NCI-H2029 treated with DMSO at 0.1 percent for 48 hours (cell line): Measurements from ENCODE around the gene MYO6.
A peak's percentile ranks its signal among the peaks of the same experiment; 100 is the strongest.
"Not testable (repeated sequence)": the region's sequence is repeated elsewhere in the genome, so short reads cannot be mapped to it uniquely, and the experiment has no call there.

Source experiments
- DNase-seq: peaks from one replicate; lab custom pipeline; 2025; lab: John Stamatoyannopoulos, UW

Gene MYO6

DNA sequence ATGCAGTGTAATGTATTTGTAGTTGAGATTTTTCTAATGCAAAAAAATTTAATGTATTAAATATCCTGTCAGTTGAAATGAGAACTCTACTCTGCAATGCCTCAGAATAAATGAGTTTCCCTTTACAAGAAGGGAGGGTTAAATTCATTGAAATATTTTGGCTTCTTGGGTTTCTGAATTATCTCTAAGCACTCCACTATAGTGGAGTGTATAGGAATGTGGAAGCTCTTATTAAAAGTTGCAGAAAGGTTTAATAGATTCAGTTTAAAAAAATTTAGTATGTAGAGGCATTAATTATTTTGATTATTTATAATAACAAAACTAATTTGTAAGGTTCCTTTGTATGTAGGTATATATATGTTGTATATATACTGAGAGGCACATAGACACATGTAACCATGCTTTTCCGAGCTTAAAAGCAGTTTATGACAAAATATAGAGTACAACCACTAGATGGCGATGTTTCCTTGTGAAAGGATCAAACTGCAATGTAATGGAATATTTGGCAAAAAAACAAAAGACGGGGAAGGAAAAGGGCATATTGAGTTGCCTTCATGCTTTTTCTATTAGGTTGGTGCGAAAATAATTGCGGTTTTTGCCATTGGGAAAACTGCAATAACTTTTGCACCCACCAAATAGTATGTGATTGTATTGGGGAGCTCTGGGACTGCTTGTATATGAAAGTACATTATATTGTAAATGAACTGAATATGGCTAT lies 144.2 kb downstream of the MYO6 start:
- DNase-seq = peak; percentile 78

DNA sequence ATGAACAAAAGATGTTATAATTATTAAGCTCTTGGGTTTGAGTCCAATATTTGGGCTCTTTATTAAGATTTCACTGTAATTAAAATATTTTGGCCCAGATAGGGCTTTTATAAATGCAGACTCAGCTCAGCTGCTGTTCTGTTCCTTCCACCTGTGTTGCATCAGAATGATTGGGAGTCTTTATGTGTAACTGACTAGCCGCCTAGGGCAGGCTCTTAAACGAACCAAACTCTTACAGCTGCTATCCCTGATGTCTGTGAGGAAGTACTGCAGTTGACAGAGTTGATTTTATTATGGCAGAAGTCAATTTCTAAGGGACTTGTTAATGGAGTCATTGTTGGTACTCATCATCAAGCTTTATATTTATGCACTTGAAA lies 144.7 kb downstream of the MYO6 start:
- DNase-seq = no peak

DNA sequence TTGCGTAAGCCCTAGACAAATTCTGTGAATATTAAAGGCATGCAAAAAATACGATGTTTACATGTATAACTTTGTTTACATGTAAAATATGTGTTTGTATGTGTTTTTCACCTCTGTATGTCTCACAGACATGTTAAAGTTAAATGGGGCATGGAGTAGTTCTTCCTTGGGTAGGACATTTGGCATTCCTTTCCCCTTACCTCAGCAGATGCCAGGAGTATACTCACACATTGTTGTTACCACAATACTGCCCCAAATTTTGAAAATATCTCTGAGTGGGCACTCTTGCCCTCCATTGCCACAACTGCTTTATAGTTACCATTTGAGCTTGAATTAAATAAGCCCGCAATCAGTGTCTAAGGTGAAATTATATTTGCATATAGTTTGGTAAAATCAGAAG lies 147.5 kb downstream of the MYO6 start:
- no peak for DNase-seq

DNA sequence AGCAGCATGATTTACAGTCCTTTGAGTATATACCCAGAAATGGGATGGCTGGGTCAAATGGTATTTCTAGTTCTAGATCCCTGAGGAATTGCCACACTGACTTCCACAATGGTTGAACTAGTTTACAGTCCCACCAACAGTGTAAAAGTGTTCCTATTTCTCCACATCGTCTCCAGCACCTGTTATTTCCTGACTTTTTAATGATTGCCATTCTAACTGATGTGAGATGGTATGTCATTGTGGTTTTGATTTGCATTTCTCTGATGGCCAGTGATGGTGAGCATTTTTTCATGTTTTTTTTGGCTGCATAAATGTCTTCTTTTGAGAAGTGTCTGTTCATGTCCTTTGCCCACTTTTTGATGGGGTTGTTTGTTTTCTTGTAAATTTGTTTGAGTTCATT lies 151.2 kb downstream of the MYO6 start:
- DNase-seq = not testable (repeated sequence)

DNA sequence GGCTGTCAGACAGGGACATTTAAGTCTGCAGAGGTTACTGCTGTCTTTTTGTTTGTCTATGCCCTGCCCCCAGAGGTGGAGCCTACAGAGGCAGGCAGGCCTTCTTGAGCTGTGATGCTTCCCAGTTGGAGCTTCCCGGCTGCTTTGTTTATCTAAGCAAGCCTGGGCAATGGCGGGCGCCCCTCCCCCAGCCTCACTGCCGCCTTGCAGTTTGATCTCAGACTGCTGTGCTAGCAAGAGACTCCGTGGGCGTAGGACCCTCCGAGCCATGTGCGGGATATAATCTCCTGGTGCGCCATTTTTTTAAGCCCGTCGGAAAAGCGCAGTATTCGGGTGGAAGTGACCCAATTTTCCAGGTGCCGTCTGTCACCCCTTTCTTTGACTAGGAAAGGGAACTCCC lies 156.1 kb downstream of the MYO6 start:
- not testable (repeated sequence) for DNase-seq

DNA sequence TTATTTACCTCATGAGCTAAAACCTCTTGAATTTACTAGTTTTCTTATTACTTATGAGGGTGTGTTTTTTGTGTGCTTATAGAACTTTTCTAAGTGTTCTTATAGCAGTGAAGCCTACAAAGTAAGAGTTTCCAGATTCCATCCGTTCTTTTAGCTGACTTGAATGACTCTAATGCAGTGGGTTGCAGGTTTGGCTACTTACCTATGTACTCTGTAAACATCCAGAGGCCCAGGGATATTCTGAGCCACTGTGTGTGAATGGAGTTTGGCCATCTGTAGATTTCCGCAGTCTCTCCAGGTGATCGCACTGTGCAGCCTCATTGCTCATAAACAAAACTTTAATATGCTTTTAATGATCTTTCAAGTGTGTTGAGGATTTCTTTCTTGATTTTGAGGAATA lies 157.8 kb downstream of the MYO6 start:
- no peak for DNase-seq

DNA sequence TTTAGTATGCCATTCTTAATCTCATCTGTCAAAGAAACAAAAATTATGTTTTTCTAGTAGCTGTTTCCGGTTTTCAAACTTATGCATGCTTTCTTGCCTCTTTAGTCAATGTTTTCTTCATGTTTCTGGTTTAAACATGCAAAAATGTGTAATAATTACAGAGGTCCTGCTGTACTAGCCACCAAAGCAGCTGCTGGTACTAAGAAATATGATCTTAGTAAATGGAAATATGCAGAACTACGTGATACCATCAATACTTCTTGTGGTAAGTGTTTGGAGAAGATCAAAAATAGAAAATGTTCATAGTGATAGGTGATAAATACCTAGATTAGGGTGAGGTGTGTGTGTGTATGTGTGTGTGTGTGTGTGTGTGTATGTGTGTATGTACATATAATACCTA lies 158.4 kb downstream of the MYO6 start:
- no peak for DNase-seq

DNA sequence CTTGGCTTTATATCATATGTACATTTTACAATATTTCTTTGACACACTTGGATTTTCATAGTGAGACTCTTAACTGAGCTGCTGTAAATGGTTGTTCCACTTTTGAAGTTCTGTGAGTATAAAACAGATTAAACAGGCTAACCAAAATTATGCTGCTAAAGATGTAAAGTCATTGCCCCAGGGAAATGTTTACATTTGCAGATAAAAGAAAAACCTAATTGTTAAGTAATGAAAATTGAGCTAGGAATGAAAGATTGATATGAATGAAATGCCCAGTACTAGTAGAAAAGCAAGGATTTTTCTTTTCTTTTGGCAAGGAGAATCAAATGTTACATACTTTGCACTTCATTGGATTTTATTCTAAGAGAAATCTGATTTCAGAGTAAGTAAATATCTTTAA lies 164.0 kb downstream of the MYO6 start:
- DNase-seq = no peak

DNA sequence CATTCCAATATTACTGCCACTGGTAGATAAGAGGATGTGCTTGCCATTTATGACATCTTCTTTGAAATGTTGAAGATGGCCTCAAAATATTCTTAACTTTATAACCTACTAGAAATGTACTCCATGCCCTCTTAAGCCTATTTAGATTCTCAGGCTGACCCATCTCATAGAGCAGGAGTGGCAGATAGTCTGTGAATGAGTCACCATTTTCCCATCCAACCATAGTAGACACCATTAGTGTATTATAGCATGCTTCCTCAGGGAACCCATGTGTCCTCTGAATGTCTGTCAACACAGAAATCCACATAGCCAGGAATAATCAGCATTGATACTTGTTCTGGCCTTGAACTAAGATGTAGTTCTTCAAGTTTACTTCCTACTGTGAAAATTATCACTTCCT lies 173.2 kb downstream of the MYO6 start:
- no peak for DNase-seq

DNA sequence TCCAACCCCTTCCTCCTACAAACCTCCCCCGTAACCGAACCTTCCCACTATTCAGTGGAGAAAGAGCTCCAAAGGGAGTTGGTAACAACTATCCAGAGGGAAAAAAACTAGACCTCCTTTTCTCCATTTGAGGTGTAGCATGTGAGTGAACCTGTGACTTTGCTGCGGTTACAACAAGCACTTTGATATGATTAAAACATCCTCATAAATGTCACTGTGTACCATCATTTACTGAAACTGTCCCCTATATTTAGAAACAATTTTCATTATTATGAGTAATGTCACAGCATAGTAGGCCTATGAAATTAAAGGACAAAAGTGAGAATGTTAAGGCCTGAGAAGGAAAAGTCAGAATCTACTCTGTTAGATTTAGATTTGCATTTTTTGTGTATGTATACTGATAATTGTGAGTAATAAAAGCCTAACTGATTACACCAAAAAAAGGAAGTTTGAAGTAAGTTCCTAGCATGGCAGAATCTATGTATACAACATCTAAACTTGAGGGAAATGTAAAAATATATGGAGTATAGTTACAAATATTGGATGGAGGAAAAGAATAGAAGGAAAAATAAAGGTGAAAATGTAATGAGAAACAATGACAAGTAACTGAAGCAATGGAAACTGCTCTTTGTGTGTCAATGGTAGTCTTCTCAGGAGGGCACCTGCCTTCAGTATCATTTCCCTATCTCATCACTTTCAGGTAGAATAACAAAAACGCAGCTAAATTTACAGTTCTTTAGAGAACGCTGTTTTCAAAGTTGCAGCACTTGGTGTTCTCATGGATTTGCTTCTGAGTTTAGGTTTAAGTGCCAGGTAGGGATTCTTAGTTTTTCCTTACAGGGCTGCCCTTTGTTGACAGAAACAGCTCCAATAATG lies 177.5 kb downstream of the MYO6 start:
- no peak for DNase-seq

DNA sequence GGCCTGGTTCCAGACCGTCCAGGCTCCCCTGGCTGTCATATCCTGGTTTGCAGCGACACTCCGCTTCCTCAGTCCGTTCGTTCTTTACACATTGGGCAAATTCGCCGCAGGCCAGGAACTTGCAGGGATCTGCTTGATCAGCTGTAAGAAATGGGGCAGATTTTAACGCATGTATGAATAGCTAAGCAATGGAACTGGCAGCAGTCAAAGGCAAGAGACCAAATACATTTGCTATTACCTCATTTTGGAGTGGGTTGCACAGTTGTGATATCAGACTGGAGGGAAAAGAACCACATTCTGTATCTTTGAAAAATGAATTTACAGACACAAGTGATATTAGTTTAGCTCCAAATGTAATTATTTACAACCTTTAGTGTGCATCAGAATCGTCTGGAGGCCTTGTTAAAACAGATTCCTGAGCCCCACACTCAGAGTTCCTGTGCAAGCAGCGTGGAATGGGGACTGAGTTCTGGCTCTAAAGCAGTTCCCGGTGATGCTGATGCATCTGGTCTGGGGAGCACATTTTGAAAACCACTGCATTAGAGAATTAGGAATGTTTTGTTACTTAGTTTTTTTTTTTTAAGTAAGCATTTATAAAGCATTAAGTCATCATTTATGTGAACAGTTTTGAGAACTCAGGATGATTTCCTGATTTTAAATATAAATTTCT lies 182.1 kb downstream of the MYO6 start:
- DNase-seq = no peak

DNA sequence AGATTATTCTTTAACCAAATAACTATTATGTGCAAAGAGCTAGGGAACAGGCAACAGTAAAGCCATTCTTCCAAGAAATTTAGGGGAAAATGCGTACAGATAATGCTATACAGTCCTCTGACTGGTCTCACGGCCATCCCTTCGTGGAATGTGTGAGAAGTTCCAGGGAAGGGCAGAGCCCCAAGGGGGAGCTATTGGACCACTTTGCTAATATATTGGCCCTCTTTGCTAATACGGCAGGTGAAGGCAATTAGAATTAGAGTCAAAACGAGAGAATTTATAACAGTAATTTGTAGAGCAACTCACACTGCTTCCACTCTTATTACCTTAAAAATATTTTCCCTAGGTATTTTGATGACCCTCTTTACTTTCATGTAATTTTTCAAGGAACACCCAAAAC lies 183.0 kb downstream of the MYO6 start:
- no peak for DNase-seq

DNA sequence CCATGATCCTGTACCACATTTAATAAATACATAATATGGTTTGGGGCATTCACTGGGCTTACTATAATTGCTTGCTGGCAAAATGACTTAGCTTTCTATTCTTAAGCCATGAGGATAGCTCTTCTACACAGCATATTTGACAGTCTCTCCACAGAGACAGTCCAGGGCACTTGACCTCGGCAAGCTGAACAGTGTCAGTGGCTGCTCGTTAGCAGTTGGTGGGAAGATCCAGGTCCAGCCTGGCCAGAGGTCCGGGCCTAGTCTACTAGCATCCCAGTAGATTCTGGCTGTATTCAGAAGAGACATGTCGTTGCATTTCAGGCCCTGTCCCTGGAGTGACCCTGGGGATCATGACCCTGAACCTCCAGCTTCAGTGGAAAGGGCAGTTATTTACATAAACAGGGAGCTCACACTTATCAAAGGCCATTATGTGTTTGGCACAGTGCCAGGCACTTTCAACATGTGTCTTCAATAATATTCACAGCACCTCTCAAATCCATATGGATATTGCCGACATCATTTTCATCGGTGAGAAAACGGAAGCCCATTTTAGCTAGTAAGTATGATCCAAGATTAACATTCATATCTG lies 184.4 kb downstream of the MYO6 start:
- DNase-seq = no peak

DNA sequence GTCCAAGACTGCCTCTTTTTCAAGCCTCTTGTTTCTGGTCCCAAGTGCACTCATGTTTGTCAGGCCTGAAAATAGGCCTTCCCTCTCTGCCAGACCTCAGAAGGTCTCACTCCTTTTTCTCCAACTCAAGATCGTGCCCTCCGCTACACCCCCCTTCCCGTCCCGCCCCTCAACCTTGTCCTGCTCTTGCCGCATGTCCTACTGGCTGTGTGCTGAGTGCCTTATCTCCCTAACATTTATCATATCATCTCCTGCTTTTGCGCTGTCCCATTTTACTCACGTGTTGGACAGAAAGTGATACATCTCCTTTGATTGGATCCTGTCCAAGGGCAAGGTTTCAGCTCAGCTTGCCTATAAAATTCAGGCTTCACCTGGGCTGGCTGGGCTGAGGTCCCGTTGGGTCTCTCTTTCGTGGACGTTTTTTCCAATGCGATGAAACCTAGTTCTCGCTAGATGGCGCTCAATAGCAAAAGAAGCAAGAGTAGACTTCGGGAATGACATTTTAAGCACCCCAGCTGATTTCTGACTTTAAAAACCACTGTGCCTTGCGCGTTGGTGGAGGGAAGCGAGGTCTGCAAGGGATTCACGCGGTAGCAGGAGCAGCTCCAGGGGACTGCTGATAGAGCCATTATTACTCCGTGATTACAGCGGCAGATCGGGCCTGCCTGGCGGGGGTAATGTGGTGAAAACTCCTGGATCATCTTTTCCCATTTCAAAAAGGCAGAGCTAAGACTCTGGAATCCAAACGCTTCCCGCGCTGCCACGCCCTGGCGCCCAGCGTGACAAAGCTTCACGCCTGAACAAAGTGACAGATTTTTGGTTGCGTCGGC lies 185.8 kb downstream of the MYO6 start:
- DNase-seq = peak; percentile 28

DNA sequence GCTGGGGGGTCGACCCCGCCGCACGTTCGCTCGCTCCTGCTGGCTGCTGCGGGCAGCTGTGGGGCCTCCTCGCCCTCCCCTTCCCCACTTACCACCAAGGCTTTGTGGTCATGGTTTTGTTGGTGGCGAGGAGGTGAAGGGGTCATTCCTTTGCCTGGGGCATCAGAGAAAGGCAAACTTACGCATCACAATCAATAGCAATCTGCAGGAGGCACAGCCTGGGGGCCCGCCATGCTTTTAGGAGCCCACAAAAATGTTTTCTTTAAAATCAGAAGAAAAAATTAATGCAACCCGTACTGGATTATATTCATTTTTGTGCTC lies 186.4 kb downstream of the MYO6 start:
- DNase-seq = no peak

DNA sequence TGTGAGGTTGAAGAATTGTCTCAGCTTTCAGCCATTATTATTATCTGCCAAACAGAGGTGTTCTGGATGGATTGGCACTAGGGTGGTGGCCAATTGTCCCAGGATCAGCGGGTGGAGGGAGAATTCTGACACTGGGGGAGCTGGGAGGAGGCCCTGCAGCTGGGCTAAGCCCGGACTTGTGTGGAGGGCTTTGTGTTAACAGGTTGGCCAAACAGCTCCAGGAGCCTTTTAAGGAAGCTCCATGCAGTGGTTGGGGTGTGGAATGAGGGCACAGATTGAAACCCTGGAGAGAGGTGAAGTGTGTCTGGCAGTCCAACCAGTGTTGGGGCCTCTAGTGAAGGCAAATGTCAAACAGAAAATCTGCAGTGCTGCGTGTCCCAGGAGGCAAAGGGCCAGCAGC lies 187.6 kb downstream of the MYO6 start:
- no peak for DNase-seq

DNA sequence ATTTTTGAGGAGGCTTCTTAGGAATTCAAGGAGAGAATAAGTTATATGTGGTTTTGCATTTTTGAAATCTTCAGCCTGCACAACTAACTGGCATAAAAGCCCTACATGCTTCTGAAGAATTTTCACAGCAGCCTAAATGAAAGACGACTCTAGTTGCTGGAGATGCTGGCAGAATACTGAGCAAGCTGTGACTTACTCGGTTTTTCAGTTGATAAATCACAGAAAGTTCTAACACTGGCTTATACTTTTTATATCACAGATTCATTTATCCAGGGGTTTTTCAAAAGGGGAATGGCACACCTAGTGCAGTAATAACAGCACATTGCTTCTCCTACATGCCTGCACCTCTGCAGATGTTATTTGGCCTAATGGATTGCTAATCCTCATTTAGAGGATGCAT lies 188.8 kb downstream of the MYO6 start:
- no peak for DNase-seq

DNA sequence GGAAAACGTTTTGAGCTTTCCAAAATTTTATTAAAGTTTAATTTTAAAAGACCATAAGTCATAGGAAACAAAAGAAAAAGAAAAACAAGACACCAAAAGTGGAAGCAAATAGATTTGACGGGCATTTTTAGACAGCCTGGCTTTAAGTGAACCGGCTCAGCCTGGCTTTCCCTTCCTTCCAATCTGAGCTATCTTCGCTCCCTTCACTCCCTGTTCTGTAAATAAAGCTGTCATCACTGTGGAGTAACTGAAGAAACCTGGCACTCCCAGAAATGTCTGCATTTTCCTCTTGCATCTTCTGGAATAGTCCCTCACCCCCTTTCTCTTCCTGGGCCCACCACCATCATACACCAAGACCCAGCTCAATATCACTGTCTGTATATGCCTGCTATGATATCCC lies 191.5 kb downstream of the MYO6 start:
- DNase-seq = no peak

DNA sequence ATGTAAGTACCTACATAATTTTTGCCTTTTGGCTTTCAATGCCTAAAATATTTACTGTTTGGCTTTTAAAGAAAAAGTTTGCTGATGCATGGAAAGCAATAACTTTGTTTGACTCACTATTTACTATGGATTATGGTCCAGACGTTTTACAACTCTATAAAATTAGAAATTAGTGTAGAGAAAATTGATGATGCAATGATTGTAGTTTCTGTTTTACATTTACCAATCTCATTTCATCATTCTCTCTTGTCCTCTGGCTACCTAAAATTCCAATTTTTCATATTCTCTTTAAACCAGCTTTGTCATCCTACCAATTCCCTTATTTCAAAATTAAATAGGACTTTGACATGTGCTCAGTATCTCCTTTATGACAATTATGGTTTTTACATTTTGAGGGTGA lies 192.5 kb downstream of the MYO6 start:
- no peak for DNase-seq

DNA sequence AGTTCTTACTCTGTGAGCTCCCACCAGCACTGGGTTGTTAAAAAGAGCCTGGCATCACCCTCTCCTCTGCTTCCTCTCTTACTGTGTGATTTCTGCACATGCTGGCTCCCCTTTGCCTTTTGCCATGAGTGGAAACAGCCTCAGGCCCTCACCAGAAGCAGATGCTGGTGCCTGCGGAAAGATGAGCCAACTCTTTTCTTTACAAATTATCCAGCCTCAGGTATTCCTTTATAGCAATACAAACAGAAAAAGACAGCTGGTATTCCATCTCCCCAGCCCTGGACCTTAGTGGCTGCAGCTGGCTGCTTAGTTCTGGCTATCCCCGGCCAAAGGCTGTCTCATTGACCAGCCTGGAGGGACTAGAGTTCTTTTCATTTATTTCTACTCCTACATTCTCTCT lies 194.3 kb downstream of the MYO6 start:
- no peak for DNase-seq

DNA sequence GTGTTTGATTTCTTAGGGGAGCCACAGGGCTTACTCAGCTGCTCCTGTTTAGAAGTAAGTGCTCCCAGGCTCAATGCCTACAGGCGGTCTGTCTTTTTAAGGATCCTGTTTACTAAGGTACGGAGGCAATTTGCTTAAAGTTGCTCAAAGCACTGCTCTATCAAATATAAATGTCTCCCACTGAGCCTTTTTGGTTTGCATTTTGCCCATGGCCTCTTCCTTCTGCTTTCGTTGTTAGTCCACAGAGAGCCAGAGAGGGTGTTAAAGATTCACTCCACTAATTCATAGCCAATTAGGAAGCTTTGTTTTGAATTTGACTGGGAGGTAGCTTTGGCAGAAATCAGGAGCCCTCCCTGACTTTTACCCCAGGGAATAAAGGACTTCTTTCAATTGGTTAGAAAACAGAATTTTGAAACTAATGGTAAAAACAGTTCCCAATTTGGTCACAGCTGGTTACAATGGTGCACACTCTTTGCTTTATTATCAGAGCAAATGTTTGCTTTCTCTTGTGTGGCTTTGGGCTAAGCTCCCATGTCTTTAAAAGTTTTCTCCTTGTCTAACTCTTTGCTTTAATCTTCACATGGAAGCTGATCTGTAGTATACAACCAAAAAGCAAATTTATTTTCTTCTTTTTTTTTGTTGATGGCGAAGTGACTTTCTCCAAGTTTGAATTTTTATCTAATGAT lies 197.2 kb downstream of the MYO6 start:
- no peak for DNase-seq
